MV-4-11 (cell line): ENCODE results near the gene PMM2.

ENCODE experiments used
- DNase-seq: peaks from one replicate; lab custom pipeline; 2025; lab: John Stamatoyannopoulos, UW

The PMM2 gene

GRCh38 chr16:8887952-8888560, 90.4 kb downstream of the PMM2 start:
- no peak for DNase-seq

DNA sequence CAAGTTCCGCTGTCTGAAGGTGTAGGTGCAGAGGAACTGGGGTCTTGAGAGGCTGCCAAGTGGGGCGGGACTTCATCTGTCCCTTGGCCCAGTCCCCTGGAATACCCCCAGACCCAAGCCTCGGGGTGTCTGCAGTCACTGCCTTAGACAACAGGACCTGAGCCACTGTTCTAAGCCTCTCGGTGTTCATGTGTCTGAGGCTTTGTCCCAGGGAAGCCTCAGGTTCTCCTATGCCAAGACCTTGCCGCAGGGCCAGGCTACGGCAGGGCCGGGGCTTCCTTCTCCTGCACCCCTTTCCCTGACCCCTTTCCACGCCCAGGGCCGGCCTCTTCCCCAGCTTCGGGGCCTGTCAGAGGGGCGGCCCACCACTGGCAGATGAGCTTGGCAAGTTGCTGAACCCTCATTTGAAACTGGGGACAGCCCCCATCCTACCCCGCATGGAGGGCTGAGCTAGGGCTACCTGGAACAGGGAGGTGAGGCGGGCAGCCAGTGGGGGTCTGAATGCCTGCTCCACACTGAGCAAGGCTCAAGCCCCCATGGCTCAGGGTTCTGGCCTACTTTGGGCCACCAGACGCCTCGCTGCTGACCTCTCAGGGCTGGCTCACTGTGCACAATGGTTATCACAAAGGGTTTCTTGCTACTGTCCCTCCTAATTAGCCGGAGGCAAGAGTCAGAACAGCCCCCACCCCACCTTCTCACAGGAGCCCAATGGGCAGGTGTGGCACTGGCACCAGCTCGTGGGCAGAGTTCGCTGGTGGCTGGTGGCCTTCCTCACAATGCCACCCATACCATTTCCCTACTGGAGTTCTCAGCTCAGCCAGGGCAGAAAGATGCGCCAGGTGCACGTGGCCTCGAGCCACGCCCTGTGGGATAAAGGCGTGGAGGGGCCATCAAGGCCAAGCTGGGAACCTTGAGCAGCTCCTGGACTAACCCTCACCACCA, 91.6 kb downstream of the PMM2 start:
- DNase-seq = no peak

DNA sequence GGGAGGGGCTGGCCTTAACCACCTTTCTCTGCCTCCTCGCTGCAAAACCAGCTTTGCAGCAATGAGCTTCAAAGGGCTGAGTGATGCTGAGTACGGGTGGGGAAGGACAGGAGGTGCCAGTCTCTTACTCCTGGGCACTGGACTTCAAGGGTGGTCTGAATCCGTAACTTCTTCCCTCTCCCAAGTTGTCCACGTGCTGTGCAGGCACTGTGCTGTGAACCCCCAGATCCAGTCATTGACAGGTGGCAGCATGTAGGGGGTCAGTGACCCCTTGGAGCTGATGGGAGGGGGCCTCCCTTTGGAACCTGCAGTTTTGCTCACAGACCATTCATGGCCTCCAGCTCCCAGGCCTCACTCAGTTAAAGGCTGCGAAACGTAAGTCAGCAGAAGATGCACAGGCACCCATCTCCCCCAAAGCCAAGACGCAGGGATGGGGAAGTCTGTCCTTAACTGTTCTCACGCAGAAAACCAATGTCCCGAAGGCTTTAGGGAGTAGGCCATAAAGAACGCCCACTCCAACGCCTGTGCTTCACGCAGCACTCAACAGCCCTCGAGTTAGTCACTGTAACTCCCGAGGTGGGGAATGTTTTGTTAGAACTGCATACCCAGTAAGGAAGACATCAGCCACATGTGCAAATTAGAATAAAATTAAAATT, 92.4 kb downstream of the PMM2 start:
- DNase-seq = no peak

DNA sequence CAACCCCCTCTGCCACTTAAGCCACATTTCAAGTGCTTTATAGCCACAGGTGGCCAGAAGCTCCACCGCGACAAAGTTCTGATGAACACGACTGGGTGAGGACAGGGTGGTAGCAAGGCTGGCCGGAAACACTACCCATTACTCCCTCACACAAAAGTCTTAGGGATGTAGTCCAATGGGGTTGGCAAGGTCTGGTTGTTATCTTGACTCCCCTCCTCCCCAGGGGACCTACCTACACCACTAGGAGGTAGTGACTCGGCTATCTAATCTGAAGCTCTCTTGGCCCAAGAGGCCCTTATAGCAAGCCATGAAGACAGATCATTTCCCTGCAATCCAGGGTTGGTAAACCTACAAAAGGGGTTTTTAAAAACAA, 92.9 kb downstream of the PMM2 start:
- no peak for DNase-seq

DNA sequence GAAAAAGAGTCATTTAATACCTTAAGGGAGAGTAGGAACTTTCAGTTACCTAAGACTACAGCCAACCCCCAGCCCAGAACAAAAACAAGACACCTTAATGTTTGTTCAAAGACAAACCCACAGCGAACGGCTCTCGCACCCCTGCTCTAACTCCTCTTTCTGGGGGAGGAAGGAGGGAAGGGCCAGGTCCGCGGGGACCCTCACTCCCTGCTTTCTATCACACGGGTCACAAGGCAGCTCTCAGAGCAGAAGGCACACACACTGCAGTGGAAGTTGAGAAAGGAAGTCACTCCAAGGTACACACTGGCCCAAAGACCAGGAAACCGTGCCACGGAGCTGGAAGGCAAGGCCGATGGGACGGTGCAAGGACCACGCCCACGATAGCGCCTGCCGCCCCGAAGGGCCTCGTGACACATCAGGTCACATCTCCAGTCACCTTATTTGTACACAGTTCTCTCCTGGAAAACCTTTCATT, 94.5 kb downstream of the PMM2 start:
- DNase-seq = no peak

DNA sequence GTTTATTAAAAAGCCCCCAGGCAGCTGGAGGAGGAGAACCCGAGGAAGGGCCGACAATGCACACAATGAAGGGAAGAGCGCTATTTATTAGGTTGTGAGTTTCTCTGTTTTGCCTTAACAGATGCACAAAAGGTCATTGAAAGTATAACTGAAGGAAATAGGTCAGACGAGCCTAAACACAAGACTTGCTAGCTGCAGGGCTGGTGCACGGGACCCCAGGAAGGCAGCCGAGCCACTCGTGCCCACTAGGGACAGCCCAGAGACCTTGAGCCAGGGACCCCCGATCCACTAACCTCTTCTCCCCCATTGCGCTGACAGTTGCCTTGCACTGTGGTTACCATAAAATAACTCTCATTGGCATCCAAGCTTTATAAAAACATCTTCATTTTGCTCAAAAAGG, 95.8 kb downstream of the PMM2 start:
- no peak for DNase-seq

DNA sequence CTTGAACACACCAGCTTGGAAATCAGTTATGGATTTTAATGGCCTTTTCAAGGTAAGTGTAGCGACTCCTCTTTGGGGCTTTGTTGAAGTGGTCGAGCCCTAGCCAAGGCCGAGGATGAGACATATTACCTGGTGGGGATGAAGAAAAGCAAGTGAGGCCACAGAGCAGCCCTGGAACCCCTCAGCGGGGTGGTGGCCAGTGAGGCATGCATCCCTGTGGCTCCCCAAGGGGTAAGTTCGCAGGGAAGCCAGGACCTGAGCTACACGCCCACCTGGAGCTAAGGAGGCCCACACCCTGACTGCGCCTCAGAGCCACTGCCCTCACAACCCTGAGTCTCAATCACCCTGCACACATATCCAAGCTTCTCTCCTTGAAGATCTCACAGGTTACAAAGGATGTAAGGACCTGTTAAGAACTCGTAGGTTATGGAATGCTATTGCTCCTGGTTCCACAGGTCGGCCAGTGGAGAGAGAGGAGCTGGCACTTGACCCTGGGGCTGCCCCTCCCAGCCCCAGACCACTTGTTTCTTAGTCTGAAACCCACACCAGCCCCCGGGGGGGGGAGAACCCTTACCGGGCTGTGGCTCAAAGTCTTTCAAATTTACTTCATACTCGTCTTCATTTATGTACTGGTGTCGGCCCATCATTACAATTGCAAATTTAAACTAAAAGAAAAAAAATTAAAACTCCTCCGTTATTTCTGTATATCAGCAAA, 96.5 kb downstream of the PMM2 start:
- no peak for DNase-seq

DNA sequence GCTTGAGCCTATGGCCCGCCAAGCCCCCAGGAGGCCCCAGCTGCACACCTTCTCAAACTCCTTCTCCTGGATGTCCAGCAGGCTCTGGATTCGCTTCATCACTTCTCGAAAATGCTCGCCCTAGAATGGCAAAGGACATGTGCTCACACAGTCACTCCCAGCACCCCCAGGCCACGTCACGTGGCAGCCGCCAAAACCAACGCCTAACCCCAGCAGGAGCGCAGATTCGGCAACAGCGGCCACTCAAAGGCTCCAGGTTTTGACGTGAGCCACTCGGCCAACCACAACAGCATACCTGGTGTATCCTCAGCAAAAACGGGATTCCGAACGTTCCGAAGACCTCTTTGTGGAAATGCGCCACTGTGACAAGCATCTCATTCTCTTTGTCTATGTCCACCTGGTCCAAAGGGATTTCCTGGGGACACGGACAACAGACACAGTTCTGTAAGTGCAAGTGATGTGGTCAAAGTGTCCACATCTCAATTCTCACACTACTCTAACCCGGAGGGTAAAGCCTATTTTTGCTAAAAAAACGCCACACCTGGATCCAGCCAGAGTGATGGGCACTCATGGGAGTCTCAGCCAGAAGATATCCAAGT, 97.2 kb downstream of the PMM2 start:
- DNase-seq = no peak

DNA sequence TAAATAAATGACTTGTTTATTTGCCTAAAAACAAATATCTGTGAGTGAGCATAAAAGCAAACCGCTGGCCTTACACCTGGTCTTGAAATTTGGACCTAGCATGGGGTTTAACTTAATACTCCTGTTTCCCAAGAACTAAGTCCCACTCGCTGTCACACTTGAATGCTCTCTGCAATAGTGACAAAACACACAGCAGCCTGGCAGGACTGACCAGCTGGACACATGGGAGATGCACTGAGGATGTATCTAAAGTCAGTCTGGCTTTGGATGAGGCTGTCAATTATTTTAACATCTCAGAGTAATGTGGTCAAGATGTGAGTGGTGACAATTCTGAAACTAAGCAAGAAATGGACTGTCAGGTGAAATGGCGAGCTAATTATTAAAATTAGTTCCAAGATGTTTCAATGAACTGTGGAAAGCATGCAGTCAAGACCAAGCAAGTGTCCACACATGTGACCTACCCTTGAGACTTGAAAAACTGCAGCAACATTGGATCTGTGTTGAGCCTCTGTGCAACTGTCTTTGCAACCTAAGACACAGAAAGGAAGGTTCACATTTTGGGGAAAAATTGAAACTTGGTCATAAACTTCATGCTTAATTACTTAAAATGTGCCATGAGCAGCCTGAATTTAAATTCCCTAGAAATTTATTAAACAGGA, 101.2 kb downstream of the PMM2 start:
- no peak for DNase-seq
